ENCODE results near the gene COMT. TPM values are rescaled to one million over a fixed set of nuclear protein-coding genes. Genes with fewer than 3 reads are reported as not detected.

Gene COMT
- total RNA-seq, 1 experiment from 2014 or later = 196 TPM

DNA sequence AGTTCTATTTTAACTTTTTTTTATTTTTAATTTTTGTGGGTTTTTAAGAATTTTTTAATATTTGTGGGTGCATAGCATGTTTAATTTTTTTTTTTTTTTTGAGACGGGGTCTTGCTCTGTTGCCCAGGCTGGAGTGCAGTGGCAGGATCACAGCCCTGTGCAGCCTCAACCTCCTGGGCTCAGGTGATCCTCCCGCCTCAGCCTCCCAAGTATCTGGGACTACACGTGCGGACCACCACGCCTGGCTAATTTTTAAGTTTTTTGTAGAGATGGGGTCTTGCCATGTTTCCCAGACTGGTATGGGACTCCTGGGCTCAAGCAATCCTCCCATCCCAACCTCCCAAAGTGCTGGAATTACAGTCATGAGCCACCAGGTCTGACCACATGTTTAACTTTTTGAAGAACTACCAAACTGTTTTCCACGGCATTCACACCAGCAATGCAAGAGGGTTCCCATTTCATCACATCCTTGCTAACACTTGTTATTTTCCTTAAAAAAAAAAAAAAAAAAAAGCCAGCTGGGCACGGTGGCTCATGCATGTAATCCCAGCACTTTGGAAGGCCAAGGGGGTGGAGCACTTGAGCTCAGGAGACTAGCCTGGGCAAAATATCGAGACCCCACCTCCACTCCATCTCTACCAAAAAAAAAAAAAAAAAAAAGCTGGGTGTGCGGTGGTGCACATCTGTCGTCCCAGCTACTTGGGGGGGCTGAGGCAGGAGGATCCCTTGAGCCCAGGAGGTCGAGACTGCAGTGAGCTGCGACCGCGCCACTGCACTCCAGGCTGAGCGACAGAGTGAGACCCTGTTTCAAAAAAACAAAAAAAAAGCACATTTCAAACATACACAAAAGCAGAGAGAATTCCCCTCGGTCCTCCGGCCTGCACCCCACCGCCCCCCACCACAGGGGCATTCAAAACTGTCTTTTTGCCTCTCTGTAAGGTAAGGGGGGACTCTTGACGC lies 16.8 kb downstream of the COMT start:
- no peak overlapping the region for H3K27ac Mint-ChIP-seq (ENCODE audit: low read depth, unreplicated experiment)
- no peak overlapping the region for H3K4me3 Mint-ChIP-seq (ENCODE audit: unreplicated experiment)
- H3K36me3 Mint-ChIP-seq (ENCODE audit: insufficient read depth, unreplicated experiment) = peaks cover 26% of the 10 kb centered on the region
- no peak for DNase-seq (ENCODE audit: unreplicated experiment)
- no peaks in the 10 kb centered on the region for H3K9me3 Mint-ChIP-seq (ENCODE audit: unreplicated experiment)
- TF ChIP-seq, protein P1, sequence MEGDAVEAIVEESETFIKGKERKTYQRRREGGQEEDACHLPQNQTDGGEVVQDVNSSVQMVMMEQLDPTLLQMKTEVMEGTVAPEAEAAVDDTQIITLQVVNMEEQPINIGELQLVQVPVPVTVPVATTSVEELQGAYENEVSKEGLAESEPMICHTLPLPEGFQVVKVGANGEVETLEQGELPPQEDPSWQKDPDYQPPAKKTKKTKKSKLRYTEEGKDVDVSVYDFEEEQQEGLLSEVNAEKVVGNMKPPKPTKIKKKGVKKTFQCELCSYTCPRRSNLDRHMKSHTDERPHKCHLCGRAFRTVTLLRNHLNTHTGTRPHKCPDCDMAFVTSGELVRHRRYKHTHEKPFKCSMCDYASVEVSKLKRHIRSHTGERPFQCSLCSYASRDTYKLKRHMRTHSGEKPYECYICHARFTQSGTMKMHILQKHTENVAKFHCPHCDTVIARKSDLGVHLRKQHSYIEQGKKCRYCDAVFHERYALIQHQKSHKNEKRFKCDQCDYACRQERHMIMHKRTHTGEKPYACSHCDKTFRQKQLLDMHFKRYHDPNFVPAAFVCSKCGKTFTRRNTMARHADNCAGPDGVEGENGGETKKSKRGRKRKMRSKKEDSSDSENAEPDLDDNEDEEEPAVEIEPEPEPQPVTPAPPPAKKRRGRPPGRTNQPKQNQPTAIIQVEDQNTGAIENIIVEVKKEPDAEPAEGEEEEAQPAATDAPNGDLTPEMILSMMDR (IDR thresholded peaks at IDR 0.05; ENCODE audit: unreplicated experiment) = no peak
- intact Hi-C loops (cut with micrococcal nuclease) = no loop called here
- ChIA-PET POLR2A (interaction anchor here (0.6 to 0.7 kb wide), 2 partner anchors 11 to 103 kb away, joined by 3 read pairs; no protein-coding TSS in a partner anchor), CTCF (interaction anchor here (0.6 to 1.0 kb wide), 4 partner anchors 10 to 466 kb away, joined by 3 read pairs; no protein-coding TSS in a partner anchor)
- H3K27me3 Mint-ChIP-seq (ENCODE audit: insufficient read depth, unreplicated experiment) = no peaks in the 10 kb centered on the region
- H3K4me1 Mint-ChIP-seq (ENCODE audit: insufficient read depth, unreplicated experiment) = peaks cover 11% of the 10 kb centered on the region
- BruUV-seq (replicated peaks) = no TSS peak

DNA sequence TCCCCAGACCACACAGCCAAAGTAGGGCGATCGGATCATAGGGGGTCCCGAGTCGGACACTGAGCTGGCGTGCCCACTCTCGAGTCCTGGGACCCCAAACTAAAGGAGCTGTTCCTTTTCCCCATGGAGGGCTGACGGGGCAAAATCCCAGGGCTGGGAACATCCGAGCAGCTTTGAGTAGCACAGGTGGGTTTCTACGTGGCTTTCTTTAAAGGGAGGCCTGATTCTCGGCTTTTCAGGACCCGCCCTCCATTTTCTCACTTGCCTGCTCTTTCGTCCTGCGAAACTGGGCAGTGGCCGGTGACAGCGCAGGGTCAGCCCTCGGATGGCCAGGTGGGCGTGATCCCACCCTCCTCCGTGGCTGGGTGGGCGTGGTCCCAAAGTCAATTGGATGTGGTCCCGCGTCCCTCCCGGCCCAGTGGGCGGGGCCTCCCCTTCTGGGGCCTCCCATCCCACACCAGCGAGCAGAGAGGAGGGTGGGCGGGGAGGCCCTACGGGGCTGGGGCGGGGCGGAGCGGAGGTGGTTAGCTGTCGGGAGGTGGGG lies 17.5 kb downstream of the COMT start:
- H3K9me3 Mint-ChIP-seq (ENCODE audit: unreplicated experiment) = no peaks in the 10 kb centered on the region
- DNase-seq (ENCODE audit: unreplicated experiment) = no peak
- H3K4me3 Mint-ChIP-seq (ENCODE audit: unreplicated experiment) = no peak overlapping the region
- intact Hi-C loops (cut with micrococcal nuclease) = no loop called here
- BruUV-seq (replicated peaks) = no TSS peak
- ChIA-PET POLR2A (interaction anchor here (0.6 to 0.7 kb wide), 2 partner anchors 10 to 159 kb away, joined by 3 read pairs; no protein-coding TSS in a partner anchor), CTCF (interaction anchor here (0.6 to 0.8 kb wide), 2 partner anchors 202 to 466 kb away, joined by 3 read pairs; no protein-coding TSS in a partner anchor)
- peaks cover 24% of the 10 kb centered on the region for H3K36me3 Mint-ChIP-seq (ENCODE audit: insufficient read depth, unreplicated experiment)
- peaks cover 5% of the 10 kb centered on the region for H3K4me1 Mint-ChIP-seq (ENCODE audit: insufficient read depth, unreplicated experiment)
- no peaks in the 10 kb centered on the region for H3K27me3 Mint-ChIP-seq (ENCODE audit: insufficient read depth, unreplicated experiment)
- TF ChIP-seq, protein P1 (IDR thresholded peaks at IDR 0.05; ENCODE audit: unreplicated experiment) = no peak
- H3K27ac Mint-ChIP-seq (ENCODE audit: low read depth, unreplicated experiment) = no peak overlapping the region

DNA sequence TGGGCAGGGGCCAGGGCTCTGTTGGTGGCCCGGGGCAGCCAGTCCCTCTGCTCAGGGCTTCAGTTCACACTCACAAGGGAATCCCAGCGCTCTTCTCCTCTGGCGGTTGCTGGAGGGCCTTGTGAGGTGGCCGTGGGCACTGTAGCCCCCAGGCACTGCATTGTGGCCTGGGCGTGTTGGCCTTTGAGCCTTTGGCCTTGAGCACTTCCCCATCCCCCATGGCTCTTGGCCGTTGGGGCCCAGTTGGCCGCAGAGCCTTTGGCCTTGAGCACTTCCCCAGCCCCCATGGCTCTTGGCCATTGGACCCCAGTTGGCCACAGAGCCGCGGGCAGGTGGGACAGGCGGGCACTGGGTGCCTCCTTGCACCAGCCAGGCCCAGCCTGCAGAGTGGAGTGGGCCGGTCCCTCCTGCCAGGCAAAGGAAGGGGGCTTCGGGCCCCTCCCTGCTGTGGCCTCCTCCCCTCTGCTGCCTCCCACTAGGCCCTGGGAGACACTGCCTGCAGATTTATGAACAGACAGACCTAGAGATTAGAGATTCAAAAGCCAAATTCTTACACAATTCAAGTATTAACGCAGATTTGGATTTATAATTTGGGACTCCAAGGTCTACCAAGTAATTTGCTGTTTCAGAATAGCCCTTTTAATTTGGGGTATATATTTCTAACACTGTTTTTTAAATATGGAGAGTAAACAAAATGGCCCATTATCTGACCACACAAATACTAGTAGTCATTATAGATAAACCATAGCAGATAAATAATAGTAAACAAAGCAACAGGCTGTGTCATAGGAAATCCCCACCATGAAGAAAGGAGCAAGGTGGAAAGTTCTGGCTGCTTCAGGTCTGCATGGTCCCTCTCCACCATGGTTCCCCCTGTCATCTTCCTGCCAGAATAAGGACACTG lies 18.3 kb downstream of the COMT start:
- no peak for DNase-seq (ENCODE audit: unreplicated experiment)
- intact Hi-C loops (cut with micrococcal nuclease) = no loop called here
- Mint-ChIP-seq H3K9me3 (ENCODE audit: unreplicated experiment) (no peaks in the 10 kb centered on the region), H3K4me1 (ENCODE audit: insufficient read depth, unreplicated experiment) (peaks cover 5% of the 10 kb centered on the region), H3K27me3 (ENCODE audit: insufficient read depth, unreplicated experiment) (no peaks in the 10 kb centered on the region), H3K36me3 (ENCODE audit: insufficient read depth, unreplicated experiment) (peaks cover 21% of the 10 kb centered on the region), H3K27ac (ENCODE audit: low read depth, unreplicated experiment) (no peak overlapping the region), H3K4me3 (ENCODE audit: unreplicated experiment) (no peak overlapping the region)
- no TSS peak for BruUV-seq (replicated peaks)
- TF ChIP-seq, protein P1 (IDR thresholded peaks at IDR 0.05; ENCODE audit: unreplicated experiment) = no peak
- POLR2A ChIA-PET = interaction anchor here (0.6 to 0.7 kb wide), 2 partner anchors 9 to 158 kb away, joined by 3 read pairs; no protein-coding TSS in a partner anchor
- CTCF ChIA-PET = no interaction called here

Data from MCF 10A (cell line).